Sigmoid colon (tissue), 3 donors: ENCODE results near the gene SUPT16H.

Experiments
- CTCF ChIP-seq, 4 experiments: fragments of 450-650 bp in 3 of 4; fragments of 200-600 bp in 1 of 4; IDR thresholded peaks; one replicate each; pipeline ENCODE4 v1.5.1; 2016 to 2019; ENCODE audit warnings: antibody characterized with exemption in 4 of 4, mild to moderate bottlenecking in 3 of 4, moderate library complexity in 2 of 4
- POLR2A ChIP-seq, 2 donors: fragments of 450-650 bp; IDR thresholded peaks; one replicate each; pipeline ENCODE4 v1.6.1; 2016; ENCODE audit warnings: antibody characterized with exemption in 2 of 2, mild to moderate bottlenecking in 2 of 2, moderate library complexity in 2 of 2

GRCh38 chr14:21311614-21312013, 72.2 kb downstream of the SUPT16H start:
- TF ChIP-seq CTCF (IDR thresholded peaks at IDR 0.05): no peak
- TF ChIP-seq POLR2A (IDR thresholded peaks at IDR 0.05): no peak
